Gastroesophageal sphincter (tissue), 4 donors: Measurements from ENCODE around the gene CWF19L1. TPM values are rescaled to one million over a fixed set of nuclear protein-coding genes. Genes with fewer than 3 reads are reported as not detected.
"Not testable (repeated sequence)": the region's sequence is repeated elsewhere in the genome, so short reads cannot be mapped to it uniquely, and the experiment has no call there.

Source experiments
- ATAC-seq: fragments of 150-250 bp; one replicate; pipeline ENCODE4 v1.9.1; 2016; ENCODE audit warnings: mild to moderate bottlenecking, moderate library complexity
- H3K27ac ChIP-seq, 4 donors: fragments of 200-600 bp; sonication (generic) in 3 of 4; 1 replicate in 3 of 4; 2 replicates in 1 of 4; pipeline ENCODE4 v1.5.1; 2016 to 2019
- H3K27me3 ChIP-seq: fragments of 200-600 bp; sonication (generic); one replicate; pipeline ENCODE4 v1.5.1; 2019
- H3K36me3 ChIP-seq, 2 donors: fragments of 200-600 bp; sonication (generic); one replicate each; pipeline ENCODE4 v1.5.1; 2019; ENCODE audit warnings: control low read depth in 1 of 2
- H3K4me1 ChIP-seq, 3 donors: fragments of 200-600 bp; sonication (generic); 1 replicate in 2 of 3; 2 replicates in 1 of 3; pipeline ENCODE4 v1.5.1; 2016 to 2019; ENCODE audit warnings: control low read depth in 2 of 3
- H3K4me3 ChIP-seq, 2 donors: fragments of 200-600 bp; sonication (generic); one replicate each; pipeline ENCODE4 v1.5.1; 2019; ENCODE audit warnings: mild to moderate bottlenecking in 1 of 2, moderate library complexity in 1 of 2
- H3K9me3 ChIP-seq, 3 donors: fragments of 200-600 bp; sonication (generic); one replicate each; pipeline ENCODE4 v1.5.1; 2017 to 2019; ENCODE audit warnings: control low read depth in 2 of 3
- CTCF ChIP-seq, 4 experiments: fragments of 200-600 bp in 2 of 4; fragments of 450-650 bp in 2 of 4; sonication (generic) in 1 of 4; IDR thresholded peaks; one replicate each; pipeline ENCODE4 v1.5.1; 2017 to 2019; ENCODE audit warnings: antibody characterized with exemption in 4 of 4, mild to moderate bottlenecking in 2 of 4, moderate library complexity in 2 of 4
- EP300 ChIP-seq: sonication (generic); formaldehyde crosslinking; IDR thresholded peaks from one replicate; pipeline ENCODE4 v1.6.1; 2017; ENCODE audit warnings: antibody characterized with exemption, mild to moderate bottlenecking
- POLR2A ChIP-seq, 2 donors: fragments of 450-650 bp; IDR thresholded peaks; one replicate each; pipeline ENCODE4 v1.6.1; 2017; ENCODE audit warnings: antibody characterized with exemption in 2 of 2, mild to moderate bottlenecking in 2 of 2, moderate library complexity in 1 of 2
- POLR2AphosphoS5 ChIP-seq: sonication (generic); formaldehyde crosslinking; IDR thresholded peaks from one replicate; pipeline ENCODE4 v1.6.1; 2017; ENCODE audit warnings: antibody characterized with exemption
- WGBS, 2 donors: methylation state at CpG; one replicate each; pipeline ENCODE4 v1.1.5; 2018; ENCODE audit warnings: low coverage in 1 of 2; 5-methylcytosine and 5-hydroxymethylcytosine counted together
- total RNA-seq, 4 donors: library from RNA; depleted of rRNA; stranded (reverse); fragments of >200 nt; gene quantifications; one replicate each; pipeline ENCODE4 v1.1.0, GENCODE V29; 2016

CWF19L1 gene
- total RNA-seq, 4 donors from 2014 or later, result 9.3 to 20.7 (median 15.8) TPM

- H3K4me3 ChIP-seq, result no peak overlapping the region
- WGBS, 2 donors, result 75 to 87% methylated on average over 2 to 3 of the region's 3 CpGs
- H3K36me3 ChIP-seq, result no peaks in the 10 kb centered on the region
- peaks cover 70% of the 10 kb centered on the region for H3K27me3 ChIP-seq
- no peak for TF ChIP-seq CTCF (IDR thresholded peaks at IDR 0.05)
- no peak for TF ChIP-seq POLR2A (IDR thresholded peaks at IDR 0.05)
- TF ChIP-seq POLR2AphosphoS5, result no peak
- no peak for TF ChIP-seq EP300
- no peaks in the 10 kb centered on the region for H3K4me1 ChIP-seq
- ATAC-seq, result no peak
- peaks cover 0 to 7% (median 0%) of the 10 kb centered on the region in 3 donors for H3K9me3 ChIP-seq
- no peak overlapping the region for H3K27ac ChIP-seq
These were observed 37.0 kb upstream of the CWF19L1 start for GRCh38 chr10:100304414-100304813.

GRCh38 chr10:100303724-100304319 lies 36.4 kb upstream of the CWF19L1 start:
- no peak for ATAC-seq
- TF ChIP-seq POLR2AphosphoS5 (no peak), POLR2A (IDR thresholded peaks at IDR 0.05) (no peak), EP300 (no peak), CTCF (IDR thresholded peaks at IDR 0.05) (peak; percentile 21 to 47 (median 44))
- Histone ChIP-seq H3K4me1 (no peaks in the 10 kb centered on the region), H3K27ac (no peak overlapping the region), H3K27me3 (peaks cover 72% of the 10 kb centered on the region), H3K4me3 (no peak overlapping the region), H3K9me3 (peaks cover 0 to 7% (median 0%) of the 10 kb centered on the region in 3 donors), H3K36me3 (no peaks in the 10 kb centered on the region)
- 18 to 25% methylated on average over 7 of the region's 7 CpGs for WGBS, 2 donors

- not testable (repeated sequence) for H3K4me3 ChIP-seq, H3K9me3 ChIP-seq, ATAC-seq, H3K36me3 ChIP-seq, H3K27ac ChIP-seq, H3K4me1 ChIP-seq
- WGBS, 2 donors, result 46 to 61% methylated on average over 4 of the region's 5 CpGs
- peaks cover 73% of the 10 kb centered on the region for H3K27me3 ChIP-seq
These were observed 33.7 kb upstream of the CWF19L1 start for GRCh38 chr10:100301123-100301522.

GRCh38 chr10:100297242-100297641 lies 29.8 kb upstream of the CWF19L1 start:
- H3K4me3 ChIP-seq, result no peak overlapping the region
- H3K9me3 ChIP-seq, result peaks cover 0 to 7% (median 0%) of the 10 kb centered on the region in 3 donors
- WGBS, 2 donors, result 82 to 90% methylated on average over 2 of the region's 9 CpGs
- TF ChIP-seq CTCF (IDR thresholded peaks at IDR 0.05) (no peak), POLR2A (IDR thresholded peaks at IDR 0.05) (no peak), EP300 (no peak), POLR2AphosphoS5 (no peak)
- H3K4me1 ChIP-seq, result no peaks in the 10 kb centered on the region
- no peak overlapping the region for H3K27ac ChIP-seq
- no peaks in the 10 kb centered on the region for H3K36me3 ChIP-seq
- peaks cover 72% of the 10 kb centered on the region for H3K27me3 ChIP-seq
- no peak for ATAC-seq

GRCh38 chr10:100293066-100293465 lies 25.6 kb upstream of the CWF19L1 start:
- no peaks in the 10 kb centered on the region for H3K36me3 ChIP-seq
- H3K4me1 ChIP-seq, result no peaks in the 10 kb centered on the region
- H3K9me3 ChIP-seq, result no peaks in the 10 kb centered on the region
- ATAC-seq, result no peak
- H3K27ac ChIP-seq, result no peak overlapping the region
- H3K4me3 ChIP-seq, result no peak overlapping the region
- TF ChIP-seq POLR2AphosphoS5 (no peak), POLR2A (IDR thresholded peaks at IDR 0.05) (no peak), CTCF (IDR thresholded peaks at IDR 0.05) (no peak), EP300 (no peak)
- H3K27me3 ChIP-seq, result peaks cover 43% of the 10 kb centered on the region

- not testable (repeated sequence) for ATAC-seq, H3K9me3 ChIP-seq, H3K4me3 ChIP-seq, H3K36me3 ChIP-seq, H3K27ac ChIP-seq, H3K4me1 ChIP-seq
- H3K27me3 ChIP-seq, result peaks cover 41% of the 10 kb centered on the region
- 48 to 100% methylated on average over 1 to 3 of the region's 4 CpGs for WGBS, 2 donors
These were observed 24.9 kb upstream of the CWF19L1 start for GRCh38 chr10:100292300-100292699.
